ENCODE data around the gene RGS9BP.

- peak in 1 of 12 donors; percentile 2 for TF ChIP-seq CTCF (IDR thresholded peaks at IDR 0.05)
- peak in 1 of 2 donors; percentile 79 for TF ChIP-seq POLR2A (IDR thresholded peaks at IDR 0.05)
Observed at GRCh38 chr19:32674931-32675719, 523 bp upstream of the RGS9BP start, which contains the start of gene ANKRD27.

All from heart left ventricle (tissue), 13 donors.